Stimulated activated CD4-positive, alpha-beta T cell treated with anti-CD3 and anti-CD28 coated beads, Interleukin-1b, Interleukin-23, amount 100 ng/mL, for 4 hours (primary cell): ENCODE data around the gene KCNA3.

Experiments
- DNase-seq, 2 donors: peaks; one replicate each; pipeline ENCODE4 v3.0.0-alpha.2; 2020; ENCODE audit warnings: low read depth in 2 of 2

The KCNA3 gene

DNA sequence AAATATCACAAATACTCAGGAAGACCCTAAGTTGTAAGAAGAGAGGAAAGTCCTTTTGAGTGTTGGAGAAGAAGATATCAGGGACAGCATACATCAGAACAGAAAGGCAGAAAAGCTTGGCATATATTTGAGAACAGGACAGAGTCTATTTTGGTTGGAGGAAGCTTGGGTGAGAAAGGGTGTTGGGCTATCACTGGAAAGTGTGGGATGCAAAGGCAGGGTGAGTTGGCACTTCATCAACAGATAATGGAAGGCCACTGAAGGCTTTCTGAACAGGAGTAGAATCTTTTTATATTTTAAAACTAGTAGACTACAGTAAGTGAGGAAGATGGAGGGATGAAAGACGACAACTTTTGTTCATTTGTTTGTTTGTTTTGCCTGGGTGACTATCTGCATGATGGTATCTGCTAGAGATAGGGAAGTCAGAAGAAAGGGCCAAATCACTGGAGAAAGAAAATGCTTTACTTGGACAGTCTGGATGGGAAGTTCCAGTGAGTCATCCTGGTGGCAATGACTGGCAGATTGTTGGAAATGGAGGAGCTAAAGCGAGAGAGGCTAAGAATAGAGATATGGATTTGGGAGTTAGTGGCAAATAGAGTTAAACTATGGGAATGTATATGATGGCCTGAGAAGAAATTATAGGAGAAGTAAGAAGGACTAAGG is 34.9 kb downstream of the KCNA3 start:
- no peak for DNase-seq

DNA sequence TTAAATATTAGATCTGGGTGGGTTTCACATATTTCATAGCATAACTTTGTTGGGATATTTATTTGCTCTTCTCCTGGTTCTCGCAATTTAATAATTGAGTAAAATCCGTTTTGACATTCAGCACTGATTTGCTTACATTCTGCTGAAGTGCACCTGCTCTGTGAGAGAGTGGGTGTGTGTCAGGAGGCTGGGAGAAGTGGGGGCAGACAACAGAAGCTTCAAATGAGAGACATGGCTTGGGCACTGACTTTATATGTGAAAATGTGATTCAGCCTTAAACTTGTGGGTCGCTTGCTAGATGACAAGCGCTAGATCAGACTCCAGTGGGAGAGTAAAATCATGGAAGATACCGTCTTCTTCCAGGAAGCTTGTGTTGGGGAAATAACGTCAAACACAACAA is 36.2 kb downstream of the KCNA3 start:
- DNase-seq, result no peak

DNA sequence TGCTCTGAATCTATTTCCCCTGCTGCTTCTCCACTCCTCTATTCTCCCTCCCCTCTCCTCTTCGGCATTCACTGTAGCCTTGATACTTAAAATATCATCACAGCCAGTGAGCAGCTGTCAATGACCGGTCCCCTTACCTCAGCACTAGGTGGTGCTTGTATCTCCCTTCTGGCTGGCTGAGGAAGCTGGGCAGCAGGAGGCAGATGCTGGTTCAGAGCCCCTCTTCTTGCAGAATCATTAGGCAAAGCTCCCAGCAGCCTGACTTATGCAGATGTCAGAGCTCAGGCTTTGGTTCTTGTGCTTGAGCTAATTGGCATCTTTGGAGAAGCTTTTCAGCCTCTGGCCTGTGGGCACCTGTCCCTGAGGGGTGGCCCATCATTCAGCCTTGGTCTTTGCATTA is 36.7 kb downstream of the KCNA3 start:
- DNase-seq, result no peak

DNA sequence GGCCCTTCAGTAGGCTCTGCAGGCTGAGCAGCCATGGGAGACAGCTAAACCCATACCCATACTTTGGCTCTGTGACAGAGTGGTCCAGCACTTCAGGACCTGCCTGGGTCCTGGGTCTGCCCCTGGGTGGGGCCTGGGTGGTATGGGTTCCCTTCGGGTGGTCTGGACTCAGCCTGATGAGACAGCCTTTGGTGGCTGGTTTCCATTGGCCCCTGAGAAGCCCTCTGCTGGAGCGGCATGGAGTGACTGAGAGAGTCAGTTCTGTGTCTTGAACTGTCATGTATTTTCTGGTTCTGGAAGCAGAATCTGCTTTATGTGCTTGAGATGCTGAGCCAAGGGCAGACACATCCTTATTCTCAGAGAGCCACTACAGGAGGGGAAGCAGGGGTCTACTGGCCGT is 37.3 kb downstream of the KCNA3 start:
- no peak for DNase-seq

DNA sequence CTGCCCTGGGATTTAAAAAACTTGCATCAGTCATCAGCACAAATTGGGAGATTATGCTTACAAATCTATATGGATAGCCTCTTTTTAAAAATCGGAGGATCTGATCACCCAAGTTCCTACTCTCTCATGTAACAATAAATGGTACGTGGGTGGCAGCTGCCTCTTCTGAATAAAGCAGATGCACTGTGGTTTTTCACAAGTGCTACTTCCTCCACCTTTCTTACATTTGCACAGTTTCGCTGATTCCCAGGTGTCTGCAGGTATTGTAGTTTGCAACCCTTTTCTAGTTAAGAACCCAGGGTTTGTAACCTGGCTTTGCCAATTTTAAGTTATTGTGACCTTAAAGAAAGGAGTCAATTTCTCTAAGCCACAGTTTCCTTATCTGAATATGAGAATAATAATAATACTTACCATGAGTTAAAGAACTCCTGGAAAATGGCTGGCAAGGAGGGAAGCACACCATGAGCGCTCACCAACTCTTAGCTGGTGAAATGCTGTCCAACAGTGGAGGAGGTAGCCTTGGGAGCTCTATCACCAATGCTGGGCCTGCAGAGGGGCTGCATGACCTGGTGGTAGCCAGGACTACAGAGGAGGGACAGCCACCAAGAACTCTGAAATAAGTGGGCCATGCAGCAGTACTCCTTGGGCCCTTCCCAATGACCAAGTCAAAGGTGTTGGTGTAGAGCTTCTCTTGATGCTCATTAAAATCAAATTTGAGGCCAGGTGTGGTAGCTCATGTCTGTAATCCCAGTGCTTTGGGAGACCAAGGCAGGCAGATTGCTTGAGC is 38.4 kb downstream of the KCNA3 start:
- DNase-seq, result peak in 1 of 2 donors; percentile 27

DNA sequence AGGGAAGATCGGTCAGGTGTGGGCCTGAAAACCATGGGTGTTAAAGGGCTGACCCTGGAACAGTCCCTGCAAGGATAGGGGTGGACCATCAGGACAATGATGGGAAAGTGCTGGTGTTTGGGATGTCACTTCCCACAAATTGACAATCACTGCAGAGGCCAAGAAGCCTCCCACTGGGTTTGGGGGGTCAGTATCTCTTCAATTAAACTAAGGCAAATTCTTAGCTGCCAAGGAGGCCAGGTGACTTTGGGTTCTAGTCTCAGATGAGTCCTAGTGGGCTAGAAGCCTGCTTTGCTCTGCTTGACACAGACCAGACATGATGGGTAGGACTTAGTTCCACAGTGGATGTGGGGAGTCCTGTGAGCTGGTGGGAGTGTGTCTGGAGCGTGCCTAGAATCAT is 39.3 kb downstream of the KCNA3 start:
- no peak for DNase-seq

DNA sequence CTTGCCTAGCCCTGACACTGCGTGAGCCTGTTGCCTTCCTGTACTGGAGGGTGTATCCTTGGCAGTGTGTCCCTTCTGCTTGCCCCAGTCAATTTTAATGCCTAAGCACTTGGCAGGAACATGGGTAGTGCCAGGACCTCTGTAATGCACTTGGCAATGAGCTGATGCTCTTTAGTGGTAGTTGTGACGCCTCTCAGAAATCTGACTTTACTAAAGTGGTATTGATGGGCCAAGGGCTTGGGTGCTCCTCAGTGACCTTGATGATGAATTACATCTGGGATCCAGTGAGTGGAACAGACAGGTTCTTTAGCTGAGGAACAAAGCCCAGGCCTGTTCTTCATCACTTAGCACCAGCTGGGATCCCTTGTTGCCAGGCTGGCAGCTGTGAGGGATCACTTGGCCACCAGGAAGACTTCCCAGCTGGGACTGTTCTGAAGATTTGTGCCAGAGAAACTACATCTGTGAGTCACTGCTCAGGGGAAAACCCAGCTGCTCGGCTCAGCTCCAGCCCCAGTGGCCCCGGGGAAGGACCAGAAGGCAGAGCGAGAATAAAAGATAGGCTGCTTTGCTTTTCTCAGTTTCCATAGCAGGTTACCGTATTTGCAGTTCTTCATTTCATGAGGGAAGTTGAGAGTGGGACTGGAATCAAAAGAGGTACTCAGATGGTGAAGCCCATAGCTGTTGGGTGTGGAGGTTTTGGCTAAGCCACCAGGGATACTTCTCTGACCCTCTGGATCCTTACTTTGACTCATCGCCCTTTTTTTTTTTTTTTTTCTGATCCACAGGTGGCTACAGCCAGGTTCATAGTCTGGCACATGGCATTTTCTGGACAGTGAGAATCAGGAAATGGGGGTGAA is 40.1 kb downstream of the KCNA3 start:
- peak; percentile 57 to 65 for DNase-seq

DNA sequence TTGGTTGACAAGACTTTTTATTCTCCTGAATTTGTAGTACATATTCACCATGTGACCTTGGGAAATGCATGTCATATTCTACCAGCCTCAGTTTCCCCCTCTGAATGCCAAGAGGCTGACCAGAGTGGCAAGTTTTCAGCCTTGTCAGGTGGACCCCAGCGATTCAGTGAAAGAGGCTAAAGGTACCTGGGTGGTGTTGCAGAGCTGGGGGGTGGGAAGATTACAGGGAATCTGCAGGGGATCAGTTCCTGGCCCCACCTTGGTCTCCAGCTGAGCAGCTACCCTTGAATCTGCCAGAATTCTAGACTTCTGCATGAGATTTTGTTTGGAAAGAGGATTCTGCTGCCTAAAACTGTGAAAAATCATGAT is 40.7 kb downstream of the KCNA3 start:
- DNase-seq, result no peak

DNA sequence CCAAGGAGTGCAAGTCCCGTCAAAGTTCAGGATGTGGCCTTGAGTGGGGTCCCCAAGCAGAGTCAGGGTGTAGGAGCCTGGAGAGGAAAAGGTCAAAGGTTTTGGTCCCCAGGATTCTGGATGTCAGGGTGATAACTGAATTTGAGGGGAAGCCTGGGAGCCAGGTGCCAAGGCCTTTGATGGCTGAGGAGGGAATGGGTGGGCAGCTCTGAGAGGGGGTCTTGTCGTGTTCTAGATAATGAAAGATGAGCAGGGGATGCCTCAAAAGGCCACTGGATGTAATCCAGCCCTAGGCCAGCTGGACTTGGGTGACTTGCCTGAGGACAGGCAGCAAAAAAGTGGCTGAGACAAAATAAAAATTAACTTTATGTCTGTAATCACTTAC is 41.1 kb downstream of the KCNA3 start:
- no peak for DNase-seq

DNA sequence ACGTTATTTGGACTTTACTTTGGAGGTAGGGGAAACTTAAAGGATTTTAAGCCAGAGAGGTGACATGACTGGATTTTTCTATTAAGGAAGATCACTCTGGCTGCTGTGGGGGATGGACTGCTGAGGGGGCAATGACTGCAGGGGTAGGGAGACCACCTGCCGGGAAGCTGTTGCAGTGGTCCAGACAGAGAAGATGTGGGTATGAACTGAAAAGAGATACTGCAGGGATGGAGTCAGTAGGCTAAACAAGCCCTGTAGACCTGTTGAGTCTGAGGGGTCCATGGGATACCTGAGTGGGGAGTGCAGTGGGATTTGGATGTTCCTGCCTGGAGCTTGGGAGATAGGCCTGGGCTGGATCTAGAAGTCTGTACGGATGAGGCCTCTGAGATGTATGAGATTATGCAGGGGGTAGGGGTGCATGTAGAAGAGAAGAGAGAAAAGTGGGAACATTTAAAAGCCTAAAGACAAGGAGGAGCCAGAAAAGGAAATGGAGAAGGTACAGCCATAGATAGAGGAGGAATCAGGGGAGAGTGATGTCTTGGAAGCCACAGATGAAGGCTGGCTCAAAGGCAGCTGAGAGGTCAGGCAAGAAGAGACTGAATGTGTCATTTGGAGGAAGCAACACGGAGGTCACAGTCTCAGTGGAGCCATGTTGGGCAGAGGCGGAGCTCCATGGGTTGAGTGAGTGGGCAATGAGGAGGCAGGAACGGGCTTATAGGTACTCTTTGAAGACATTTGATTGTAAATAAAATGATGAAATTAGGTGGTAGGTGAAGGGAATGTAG is 42.7 kb downstream of the KCNA3 start:
- DNase-seq, result no peak

DNA sequence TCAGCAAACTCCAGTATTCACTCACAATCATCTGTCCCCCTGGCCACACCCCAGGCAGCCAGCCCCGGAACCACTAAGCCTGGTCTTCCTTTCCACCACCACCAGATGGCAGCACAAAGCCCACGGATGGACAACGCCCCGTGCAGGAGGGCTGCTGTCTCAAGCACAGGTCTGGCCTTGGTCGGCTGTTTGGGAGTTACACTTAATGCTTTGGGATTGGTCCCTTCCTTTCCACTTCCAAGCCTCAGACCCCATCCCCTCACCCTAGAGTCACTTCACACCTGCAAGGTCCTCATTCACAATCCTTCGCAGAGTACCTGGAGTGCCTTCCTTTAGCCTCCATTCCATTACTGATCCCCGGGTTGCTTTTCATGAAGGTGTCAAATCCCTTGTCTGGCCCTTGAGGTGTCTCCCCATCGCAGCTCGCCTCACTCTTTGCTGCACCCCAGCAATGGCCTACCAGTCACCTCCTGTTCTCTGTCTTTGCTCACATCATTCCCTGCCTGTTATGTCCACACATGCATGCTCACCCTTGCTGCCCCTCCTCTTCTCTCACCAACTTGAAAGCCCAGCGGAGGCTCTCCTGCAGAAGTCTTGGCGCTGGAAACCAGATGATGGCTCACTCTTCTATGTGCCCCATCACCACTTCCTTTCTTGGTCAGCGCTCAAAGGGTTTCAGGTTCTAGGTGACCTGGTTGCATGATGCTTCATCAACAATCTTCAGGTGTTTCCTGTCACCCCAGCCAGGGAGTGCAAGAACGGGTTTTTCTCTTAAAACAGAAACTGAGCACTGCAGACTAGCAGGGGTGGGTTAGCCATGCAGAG is 43.7 kb downstream of the KCNA3 start:
- peak; percentile 74 to 84 for DNase-seq

DNA sequence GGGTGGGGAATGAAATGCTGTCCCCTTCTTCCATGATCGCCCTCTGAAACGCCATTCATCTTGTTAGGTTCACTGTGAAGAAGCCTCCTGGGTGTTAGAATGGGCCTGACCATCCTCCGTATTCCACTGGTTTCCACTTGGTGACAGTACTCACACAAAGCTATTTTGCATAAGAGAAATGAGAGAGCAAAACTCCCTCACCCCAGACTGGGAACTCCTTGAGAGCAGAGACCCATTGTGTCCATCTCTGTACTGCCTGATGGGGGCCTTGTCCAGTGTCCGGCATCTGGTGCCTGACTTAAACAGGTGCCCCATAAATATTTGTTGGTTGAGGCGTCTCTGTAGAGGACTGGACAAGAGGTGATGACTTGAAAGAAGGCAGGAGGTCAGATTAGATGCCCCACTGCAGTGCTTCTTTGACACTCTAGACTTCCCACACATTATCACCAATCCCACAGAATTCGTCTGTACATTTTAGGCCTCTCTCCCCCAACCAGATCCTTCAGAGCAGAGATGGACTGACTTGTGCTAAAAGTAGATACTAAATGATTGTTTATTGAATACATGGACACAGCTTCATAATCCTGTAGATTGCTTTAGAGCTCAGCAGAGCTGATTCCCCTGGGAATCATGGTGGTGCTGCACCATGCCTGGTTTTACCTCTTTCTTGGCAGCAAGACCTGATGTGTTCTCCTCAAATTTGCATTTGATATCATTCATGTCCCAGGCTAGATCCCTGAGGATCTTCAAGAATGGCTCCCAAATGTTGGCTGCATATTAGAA is 46.2 kb downstream of the KCNA3 start:
- DNase-seq, result no peak

DNA sequence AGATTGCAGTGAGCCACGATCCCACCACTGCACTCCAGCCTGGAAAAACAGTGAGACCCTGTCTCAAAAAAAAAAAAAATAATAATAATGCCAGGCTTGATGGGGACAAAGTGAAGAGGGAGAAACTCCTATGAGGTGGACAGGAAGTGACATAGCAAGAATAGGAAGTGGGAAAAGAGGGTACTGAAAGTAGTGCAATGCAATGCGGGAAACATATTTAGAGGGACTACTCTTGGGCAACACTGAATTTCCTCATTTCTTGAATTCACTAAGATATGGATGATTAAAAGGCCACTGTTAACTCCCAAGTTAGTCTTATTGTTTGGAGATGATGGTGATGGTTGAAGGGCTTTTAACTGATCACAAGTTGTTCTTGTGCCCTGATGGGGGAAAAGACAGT is 47.0 kb downstream of the KCNA3 start:
- DNase-seq, result no peak

DNA sequence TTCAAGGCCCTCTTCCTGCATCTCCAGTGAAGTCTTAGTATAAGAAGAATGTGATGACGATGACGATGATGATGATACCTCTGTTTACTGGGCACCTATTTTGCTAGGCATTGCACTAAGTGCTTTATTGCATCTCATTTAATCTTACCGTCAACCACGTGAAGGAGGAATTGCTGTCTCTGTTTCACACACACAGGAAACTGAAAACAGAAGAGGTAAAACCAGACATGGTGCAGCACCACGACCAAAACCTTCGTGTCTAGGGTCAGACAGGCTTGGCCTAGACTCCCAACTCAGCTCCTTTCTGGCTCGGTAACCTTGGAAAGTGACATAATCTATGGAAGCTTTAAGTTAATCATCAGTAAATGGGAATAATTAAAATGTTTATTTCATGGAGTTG is 47.9 kb downstream of the KCNA3 start:
- DNase-seq, result no peak
